Caki2 (cell line): Measurements from ENCODE around the gene HDAC3. TPM values are rescaled to one million over a fixed set of nuclear protein-coding genes. Genes with fewer than 3 reads are reported as not detected.

ENCODE experiments used
- DNase-seq: peaks from one replicate; pipeline ENCODE4 v3.0.0-alpha.2; 2015; ENCODE audit warnings: low read depth
- in situ Hi-C: cut with HindIII; loops from 2 replicates; pipeline ENCODE4 v1.10.0; 2016; ENCODE audit warnings: low sequenced_read_pairs, low pct_unique_long_range_greater_than_20kb, mixed read lengths
- total RNA-seq: library from RNA; depleted of rRNA; stranded (reverse); fragments of >200 nt; shearing (Covaris generic); gene quantifications from 2 replicates; pipeline ENCODE4 v1.2.3, GENCODE V29; 2014; ENCODE audit warnings: low replicate concordance

Gene HDAC3
- total RNA-seq, 1 experiment from 2014 or later, result 114 TPM

DNA sequence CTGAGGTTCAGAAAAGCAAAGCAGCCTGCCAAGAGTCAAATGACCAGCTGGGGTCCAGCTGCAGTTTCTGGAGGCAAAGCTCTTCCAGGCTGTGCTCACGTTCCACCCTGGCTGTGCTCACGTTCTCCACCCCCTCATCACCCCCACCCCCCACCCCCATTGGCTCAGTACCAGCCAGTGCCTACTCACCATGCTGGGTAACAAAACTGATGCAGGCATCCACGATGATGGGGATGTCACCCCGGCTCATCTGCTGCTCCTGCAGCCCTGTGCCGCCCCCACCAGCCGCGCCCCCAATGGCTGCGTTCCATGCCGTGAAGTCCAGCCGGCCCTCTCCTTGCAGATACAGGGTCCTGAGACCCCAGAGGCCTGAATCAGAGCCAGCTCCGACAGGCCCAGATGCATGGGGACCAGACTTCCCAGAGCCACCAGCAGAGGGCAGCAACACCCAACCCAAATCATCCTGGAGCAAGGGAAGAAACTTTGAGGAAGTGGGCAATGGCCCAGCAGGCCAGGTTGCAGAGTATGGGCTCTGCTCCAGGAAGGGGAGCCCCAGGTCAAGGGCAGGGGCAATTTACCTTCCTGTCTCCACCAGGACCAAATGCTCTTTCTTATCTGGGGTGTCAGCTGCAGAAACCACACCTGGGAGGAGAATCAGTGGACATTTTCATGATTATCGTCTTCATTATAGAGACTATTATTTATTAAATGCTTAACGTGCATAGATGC, 28.2 kb upstream of the HDAC3 start:
- in situ Hi-C loops, result no loop called here
- DNase-seq, result peak; percentile 54

DNA sequence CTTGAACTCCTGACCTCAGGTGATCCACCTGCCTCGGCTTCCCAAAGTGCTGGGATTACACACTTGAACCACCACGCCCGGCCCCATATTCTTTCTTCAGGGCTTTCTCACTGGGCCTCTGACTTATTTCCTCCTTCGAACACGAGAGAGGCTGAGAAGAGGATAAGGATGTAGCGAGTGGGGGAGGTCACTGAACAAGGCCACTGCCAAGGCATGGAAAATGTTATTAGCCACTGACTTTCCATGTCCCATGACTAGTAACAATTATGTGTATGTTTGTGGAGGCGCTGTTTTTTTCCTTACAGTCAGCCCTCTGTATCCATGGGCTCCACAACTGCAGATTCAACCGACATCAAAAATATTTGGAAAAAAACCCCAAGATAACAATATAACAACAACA, 26.9 kb upstream of the HDAC3 start:
- DNase-seq, result no peak
- in situ Hi-C loops, result no loop called here

DNA sequence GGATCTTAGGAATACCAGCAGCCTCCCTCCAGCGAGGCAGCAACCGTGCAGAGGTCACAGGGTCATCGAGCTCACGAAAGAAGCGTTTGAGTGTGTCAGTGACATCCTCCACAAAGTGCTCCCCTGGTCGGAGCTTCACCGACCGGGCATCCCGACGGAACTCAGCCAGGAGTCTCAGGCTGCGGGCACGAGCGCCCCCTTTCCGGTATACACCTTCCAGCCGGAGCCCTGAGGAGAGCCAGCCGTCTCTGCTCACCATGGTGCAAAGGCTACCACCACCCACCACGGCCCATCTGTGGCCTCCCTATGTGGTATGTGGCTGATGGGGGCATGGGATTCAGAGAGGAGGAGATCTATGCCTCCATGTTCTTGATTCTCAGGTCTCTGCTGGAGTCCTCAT, 25.4 kb upstream of the HDAC3 start:
- in situ Hi-C loops, result no loop called here
- no peak for DNase-seq

DNA sequence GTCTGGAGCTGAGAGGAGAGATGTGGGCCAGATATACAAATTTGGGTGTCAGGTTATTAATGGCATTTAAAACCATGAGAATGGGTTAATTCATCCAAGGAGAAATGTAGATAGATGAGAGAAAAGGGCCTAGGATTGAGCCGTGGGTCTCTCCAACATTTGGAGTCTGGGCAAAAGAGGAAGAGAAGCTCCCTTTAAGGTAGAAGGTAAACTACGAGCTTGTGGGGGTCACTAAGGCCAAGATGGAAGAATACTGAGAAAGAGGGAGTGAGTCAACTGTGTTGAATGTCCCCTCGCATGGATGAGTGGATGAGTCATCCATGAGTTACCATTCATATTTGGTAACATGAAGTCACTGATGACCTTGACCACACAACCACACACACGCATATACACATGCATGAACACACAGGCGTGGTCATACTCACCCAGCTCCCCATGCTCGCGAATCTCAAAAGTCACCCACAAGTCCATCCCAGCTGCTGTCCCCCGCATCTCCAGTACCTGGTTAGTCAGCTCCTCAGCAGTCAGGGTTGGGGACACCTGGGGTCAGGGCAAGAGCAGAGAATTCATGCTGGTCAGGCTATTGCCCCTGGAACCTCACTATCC, 21.4 kb upstream of the HDAC3 start:
- peak; percentile 60 for DNase-seq
- in situ Hi-C loops, result no loop called here

DNA sequence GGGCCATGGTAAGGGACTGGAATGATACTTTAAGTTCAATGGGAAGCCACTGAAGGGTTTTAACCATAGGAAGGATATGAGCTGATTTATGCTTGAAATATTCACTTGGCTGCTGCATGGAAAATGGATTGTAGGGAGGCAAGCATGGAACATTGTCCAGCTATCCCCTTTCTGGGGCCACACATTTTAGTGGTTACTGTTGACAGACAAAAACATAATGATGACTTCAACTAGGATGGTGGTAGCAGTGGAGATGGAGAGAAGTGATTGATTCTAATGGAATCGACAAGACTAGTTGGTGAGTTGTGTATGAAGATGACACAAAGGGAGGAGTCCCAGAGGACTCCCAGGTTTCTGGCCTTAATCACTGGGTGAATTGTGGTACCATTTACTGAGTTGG, 20.8 kb upstream of the HDAC3 start:
- in situ Hi-C loops, result no loop called here
- DNase-seq, result no peak

DNA sequence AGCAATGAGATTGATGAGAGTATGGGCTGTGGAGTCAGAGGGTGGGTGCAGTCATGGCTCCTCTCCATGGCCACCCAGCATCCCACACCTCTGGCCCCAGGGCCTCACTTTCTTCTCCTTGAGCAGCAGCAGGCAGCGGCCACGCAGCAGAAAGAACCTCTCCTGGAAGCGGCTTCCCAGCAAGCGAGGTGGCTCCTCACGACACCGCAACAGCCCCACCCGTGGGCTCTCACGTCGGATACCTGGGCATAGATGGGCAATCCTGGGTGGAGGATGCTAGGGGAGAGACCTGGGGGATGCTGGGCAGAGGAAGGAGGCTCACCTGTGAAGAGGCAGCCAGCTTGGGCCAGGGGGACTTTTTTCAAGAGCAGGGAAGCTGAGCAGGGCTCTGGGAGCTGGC, 19.7 kb upstream of the HDAC3 start:
- no peak for DNase-seq
- in situ Hi-C loops, result no loop called here

DNA sequence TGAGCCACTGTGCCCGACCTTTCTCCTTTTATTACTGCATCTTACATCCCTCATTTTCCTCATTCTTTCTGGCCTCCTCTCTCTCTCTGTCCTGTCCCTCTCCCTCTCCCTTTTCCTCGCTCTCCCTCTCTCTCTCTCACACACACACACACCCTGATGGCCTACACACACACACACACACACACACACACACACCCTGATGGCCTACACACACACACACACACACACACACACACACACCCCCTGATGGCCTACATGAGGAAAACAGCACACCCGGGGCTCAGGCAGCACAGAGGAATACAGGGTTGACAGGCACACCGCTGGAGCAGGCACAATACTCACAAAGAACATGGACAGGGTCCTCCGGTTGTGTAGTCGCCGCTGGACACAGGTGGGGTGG, 18.4 kb upstream of the HDAC3 start:
- in situ Hi-C loops, result no loop called here

DNA sequence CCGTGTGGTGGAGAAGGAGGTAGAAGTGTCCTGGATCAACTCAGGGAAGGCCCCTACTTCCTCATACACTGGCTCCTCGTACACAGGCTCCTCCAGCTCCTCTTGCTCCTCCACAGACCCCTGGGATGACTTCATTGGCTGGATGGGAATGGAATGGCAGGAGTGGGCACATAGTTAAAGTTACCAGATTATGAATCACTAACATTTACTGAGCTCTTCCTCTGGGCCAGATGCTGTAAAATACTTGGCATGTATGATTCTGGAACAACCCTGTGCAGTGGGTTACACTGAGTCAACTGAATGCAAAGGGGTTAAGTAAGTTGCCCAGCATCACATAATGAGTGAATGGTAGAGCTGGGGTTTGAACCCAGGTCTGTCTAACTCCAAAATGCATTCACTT, 17.6 kb upstream of the HDAC3 start:
- no peak for DNase-seq
- in situ Hi-C loops, result no loop called here

More for the DNA sequence above, 18.4 kb upstream of the HDAC3 start:
- no peak for DNase-seq

DNA sequence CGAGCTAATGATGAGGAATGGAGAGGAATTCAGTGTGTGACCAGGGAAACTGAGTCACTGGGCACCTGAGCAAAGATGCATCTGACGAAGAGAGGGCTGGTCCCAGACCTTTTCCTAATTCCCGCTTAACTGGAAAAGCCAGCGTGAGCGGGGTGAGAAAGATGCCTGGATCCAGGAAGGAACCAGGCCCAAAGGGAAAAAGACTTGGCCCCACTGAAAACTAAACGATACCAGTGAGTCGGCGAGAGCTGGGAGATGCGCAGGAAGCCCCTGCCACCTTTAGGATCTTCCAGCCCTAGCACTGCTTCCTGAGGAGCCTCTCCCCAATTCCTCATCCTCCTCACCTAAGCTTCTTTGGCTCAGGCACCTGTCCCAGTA, 15.1 kb upstream of the HDAC3 start:
- DNase-seq, result no peak
- in situ Hi-C loops, result no loop called here

DNA sequence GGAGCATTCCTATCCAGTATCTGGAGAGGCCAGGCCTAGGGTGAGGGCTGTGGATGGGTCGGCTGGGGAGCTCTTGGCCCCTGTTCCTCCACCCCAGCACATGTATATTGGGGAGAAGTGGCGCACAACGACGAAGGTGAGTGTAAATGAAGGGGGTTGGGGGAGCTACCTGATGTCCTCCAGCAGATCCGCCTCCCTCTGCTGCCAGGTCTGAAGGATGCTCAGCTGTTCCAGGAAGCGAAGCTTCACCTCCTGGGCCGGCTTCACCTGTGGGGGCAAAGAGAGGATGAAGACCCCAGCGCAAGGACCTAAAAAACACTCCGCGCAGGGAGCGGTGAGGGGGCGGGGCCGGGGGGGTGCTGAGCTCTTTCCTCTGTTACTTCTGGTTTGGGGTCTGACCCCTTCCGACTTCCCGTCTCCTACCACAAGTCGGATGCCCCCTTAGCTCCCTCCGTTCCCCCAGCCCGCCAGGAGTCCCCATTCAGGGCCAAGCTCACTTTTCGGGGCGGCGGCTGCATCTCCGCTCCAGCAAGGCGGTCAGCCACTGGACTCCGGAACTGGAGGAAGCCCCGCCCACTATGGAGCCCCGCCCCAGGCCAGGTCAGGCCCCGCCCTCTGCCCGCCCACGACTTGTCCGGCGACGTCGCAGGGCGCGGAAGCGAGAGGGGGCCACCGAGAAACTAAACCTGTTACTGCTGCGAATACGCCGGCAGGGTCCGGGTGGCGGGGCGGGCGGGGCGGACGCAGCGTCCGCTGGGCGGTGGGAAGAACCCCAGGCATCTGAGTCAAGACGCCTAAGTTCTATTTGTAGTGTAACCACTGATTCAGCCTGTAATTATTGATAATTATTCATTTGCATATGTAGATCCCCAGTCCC, 14.4 kb upstream of the HDAC3 start, which contains the start of gene FCHSD1:
Gene FCHSD1 (minus strand): TSS at position 568 of the 877 bp plus-strand sequence. CDS start 50 bp downstream, at position 518.
- DNase-seq, result peak; percentile 66
- in situ Hi-C loops, result no loop called here

DNA sequence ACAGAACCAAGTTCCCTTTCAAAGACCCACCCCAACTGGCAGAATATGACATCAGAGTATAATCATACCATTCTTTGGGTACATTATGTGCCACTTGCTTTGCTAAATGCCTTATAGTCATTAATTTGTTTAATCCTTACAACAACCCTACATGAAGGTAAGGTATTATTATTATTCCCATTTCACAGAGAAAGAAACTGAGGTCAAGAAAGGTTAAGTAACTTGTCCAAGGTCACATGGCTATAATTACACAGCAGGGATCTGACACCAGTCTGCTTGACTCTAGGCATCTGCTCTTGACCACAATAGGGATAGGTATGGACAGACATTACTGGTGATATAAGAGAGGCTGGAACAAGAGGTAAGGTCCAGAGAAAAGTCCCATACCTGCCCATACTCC, 13.3 kb upstream of the HDAC3 start:
- in situ Hi-C loops, result no loop called here
- no peak for DNase-seq

DNA sequence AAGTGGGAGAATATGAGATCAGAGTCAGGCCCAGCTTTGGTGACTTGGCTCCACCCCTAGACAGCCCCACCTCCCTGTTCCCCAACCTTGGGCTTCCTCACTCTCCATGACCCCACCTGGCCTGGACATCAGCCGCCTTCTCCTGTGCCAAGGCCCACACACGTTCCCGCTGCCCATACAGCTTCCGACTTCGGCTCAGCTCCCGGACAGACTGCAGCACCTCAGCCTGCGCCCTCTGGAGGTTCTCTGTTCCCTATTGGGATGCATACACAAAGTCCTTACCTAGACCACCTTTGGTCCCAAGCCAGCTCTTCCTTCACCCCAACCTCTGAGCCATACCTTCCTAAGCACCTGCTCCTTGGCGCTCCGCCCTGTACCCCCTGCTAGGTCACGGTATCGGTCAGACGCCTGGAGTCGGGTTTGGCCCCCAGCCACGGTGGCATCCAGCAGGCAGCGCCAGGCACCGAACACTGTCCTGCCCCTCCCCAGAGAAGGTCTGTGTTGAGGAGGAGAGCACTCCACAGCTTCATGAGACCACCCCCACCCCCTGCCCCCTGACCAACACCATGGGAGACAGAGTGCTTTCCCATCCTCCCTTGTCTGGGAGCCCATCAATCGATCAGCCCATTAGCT, 12.5 kb upstream of the HDAC3 start:
- DNase-seq, result no peak
- in situ Hi-C loops, result no loop called here

DNA sequence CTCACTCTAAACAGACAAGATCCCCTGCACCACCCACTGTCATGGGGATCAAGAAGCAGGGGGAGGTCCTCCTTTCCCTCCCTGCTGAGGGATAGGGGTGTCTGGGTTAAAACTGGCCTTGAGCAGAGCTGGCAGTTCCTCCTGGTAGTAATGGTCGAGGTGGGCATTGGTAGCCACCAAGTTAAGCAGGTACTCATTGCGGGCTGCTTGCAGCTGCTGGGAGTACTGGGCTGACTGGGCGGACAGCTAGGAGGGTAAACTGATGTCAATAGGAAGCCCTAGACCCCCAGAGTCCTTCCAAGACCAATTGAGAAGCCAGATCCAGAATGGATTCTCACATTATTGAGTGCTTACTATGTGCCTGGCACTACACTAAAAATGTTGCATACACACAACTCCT, 11.2 kb upstream of the HDAC3 start:
- no peak for DNase-seq
- in situ Hi-C loops, result no loop called here

DNA sequence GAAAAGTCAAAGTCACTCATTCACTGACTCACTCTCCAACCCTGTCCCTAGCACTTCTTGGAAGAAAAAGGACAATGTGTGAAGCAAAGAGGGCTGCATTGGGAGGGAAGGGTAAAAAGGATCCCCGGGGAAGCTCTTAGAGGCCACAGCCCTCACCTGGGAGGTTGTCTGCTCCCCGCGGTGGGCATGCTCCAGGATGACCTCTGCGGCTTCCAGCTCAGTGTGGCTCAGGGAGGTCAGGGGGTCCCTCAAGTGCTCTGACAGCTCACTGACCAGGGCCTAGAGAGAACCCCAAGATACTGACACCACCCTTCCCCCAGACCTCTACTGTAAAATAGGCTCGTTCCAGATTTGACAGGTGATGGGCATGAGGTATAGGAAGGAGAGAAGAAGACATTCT, 10.6 kb upstream of the HDAC3 start:
- in situ Hi-C loops, result no loop called here
- DNase-seq, result no peak

DNA sequence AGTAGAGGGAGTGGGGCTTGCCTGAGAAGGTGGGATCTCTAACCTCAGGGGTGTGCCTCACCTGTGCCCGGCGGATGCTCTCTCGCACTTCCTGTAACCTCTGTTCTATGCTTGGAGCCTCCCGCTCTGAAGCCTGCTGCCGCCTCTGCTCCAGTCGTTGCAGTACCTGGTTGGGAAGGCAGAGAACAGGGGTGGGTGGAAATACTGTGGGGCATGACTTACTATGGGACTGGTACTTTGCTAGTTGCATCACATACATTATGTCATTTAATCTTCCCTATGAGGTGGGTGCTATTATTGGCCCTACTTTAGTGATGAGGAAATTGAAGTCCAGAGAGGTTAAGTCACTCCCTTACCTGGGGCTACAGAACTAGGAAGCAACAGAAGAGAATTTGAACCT, 9.4 kb upstream of the HDAC3 start:
- no peak for DNase-seq
- in situ Hi-C loops, result no loop called here

DNA sequence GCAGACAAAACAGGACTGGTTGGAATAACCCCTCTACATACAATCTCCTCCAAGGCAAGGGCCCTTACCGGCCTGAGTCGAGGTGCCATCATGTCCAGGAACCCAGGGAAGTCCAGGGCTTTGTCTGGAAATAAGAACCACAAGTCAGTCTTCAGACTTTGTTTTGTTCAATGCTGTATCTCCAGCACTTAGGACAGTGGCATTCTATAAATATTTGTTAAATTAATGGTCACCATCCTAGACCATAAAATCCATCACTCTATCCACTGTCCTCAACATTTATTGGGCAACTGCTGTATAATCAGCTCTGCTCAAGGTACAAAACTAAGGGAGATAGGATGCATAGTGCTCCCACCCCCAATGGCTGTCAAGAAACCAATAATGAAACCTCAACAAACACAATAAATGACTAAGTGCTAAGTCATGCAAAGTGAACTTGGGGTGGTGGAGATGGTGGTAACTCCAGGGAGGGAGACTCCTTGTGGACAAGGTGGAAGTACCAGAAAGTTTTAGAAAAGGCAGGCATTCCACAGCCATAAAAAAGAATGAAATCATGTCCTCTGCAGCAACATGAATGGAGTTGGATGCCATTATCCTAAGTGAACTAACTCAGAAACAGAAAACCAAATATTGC, 5.1 kb upstream of the HDAC3 start:
- DNase-seq, result peak; percentile 77
- in situ Hi-C loops, result no loop called here

DNA sequence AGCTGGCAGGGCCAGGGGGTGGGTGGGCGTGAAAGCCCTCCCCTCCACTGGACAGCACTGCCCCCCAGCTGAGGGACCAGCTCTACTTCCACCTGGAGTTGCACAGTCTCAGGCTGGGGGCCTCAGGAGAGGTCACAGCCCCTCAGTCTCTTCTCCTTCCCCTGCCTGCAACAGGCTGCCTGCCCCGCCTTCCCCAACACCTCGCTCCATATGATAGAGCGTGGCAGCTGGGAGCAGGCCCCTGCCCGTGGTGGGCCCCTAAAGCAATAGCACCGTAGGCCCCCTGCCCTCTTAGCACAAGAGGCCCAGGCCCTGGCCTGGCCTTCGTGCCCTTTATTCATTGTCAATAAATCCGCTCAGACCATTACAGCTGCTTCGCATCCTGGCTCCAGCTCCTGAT, 4.0 kb upstream of the HDAC3 start:
- in situ Hi-C loops, result no loop called here
- DNase-seq, result no peak

DNA sequence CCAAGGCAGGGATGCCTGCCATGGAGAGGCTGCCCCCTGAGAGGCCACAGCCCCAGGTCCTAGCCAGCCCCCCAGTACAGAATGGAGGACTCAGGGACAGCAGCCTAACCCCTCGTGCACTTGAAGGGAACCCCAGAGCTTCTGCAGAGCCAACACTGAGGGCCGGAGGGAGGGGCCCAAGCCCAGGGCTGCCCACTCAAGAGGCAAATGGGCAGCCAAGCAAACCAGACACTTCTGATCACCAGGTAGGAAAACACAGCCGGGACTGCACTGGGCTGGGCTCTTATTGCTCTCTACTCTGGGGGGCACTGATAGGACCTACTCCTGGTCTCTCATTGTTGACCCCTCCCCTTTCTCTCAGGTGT, 3.4 kb upstream of the HDAC3 start:
- in situ Hi-C loops, result no loop called here
- no peak for DNase-seq
